Measurements from ENCODE around the gene ADCY7. TPM values are rescaled to one million over a fixed set of nuclear protein-coding genes. Genes with fewer than 3 reads are reported as not detected.

ADCY7 gene
- total and polyA plus RNA-seq, 2 of the 4 experiments (the other 2 are of a cell fraction) = 15.2 to 17.1 TPM

GRCh38 chr16:50305441-50306061 lies 39.2 kb downstream of the ADCY7 start:
- Histone ChIP-seq H3K9me3 (ENCODE audit: control insufficient read depth, insufficient read depth, low read length) (no peaks in the 10 kb centered on the region), H3K56ac (ENCODE audit: extremely low read depth, insufficient read depth, low read length) (no peak overlapping the region), H2BK15ac (ENCODE audit: low read depth, low read length) (peak overlapping the region; percentile 52; the same call in 1 of the 3 replicates), H3K79me1 (ENCODE audit: low read depth in 1 of 2, low read length in 2 of 2) (peaks cover 0 to 16% of the 10 kb centered on the region in 2 experiments; a peak in 1 of 4 replicates), H3K9ac (ENCODE audit: low read depth, low read length) (no peak overlapping the region), H3K18ac (ENCODE audit: low read depth, low read length) (no peak overlapping the region), H3K14ac (replicated peaks; ENCODE audit: low read depth, low read length) (no peak overlapping the region), H3K27ac (ENCODE audit: insufficient read depth, low read length) (no peak overlapping the region), H2AFZ (replicated peaks; ENCODE audit: low read length, poor library complexity) (peak overlapping the region; percentile 55), H2BK120ac (ENCODE audit: low read depth, low read length) (peak overlapping the region; percentile 71), H3K27me3 (ENCODE audit: control insufficient read depth, insufficient read depth, low read length) (no peaks in the 10 kb centered on the region), H3K4me3 (ENCODE audit: insufficient read depth, low read depth, low read length) (no peak overlapping the region), H4K91ac (ENCODE audit: insufficient read depth, low read depth, low read length) (peak overlapping the region; percentile 95; the same call in 1 of the 2 replicates), H3K23ac (ENCODE audit: low read depth, low read length) (no peak overlapping the region), H3K36me3 (ENCODE audit: control insufficient read depth, insufficient read depth, low read length) (no peaks in the 10 kb centered on the region), H4K5ac (ENCODE audit: low read depth, low read length) (no peak overlapping the region; the same call in 1 of the 2 replicates), H3K4me1 (ENCODE audit: control insufficient read depth, insufficient read depth, low read length) (peaks cover 48% of the 10 kb centered on the region), H2AK9ac (replicated peaks; ENCODE audit: low read depth, low read length, poor library complexity) (no peak overlapping the region), H4K20me1 (ENCODE audit: insufficient read depth, low read length) (no peaks in the 10 kb centered on the region), H3K4me2 (ENCODE audit: low read depth, low read length) (no peak overlapping the region), H2BK5ac (ENCODE audit: low read depth, low read length, poor library complexity, severe bottlenecking) (no peak overlapping the region), H2AK5ac (ENCODE audit: low read depth, low read length) (peak overlapping the region; percentile 98; the same call in 1 of the 2 replicates), H4K8ac (ENCODE audit: low read depth in 2 of 2, low read length in 2 of 2) (no peak overlapping the region), H3K9me1 (ENCODE audit: insufficient read depth, low read length) (peaks cover 30% of the 10 kb centered on the region), H2BK20ac (ENCODE audit: low read depth, low read length) (peak overlapping the region; percentile 25; the same call in 1 of the 2 replicates), H3K4ac (ENCODE audit: low read depth, low read length) (peak overlapping the region; percentile 93)
- dilution Hi-C loops (cut with HindIII; ENCODE audit: low sequenced_read_pairs, unreplicated experiment) (no loop called here), in situ Hi-C loops (cut with MboI; ENCODE audit: low sequenced_read_pairs) (no loop called here), intact Hi-C loops (cut with micrococcal nuclease) (no loop called here)
- BruUV-seq (replicated peaks) = no TSS peak
- ChIA-PET POLR2A (ENCODE audit: unreplicated experiment) (no interaction called here), CTCF (no interaction called here)
- ATAC-seq (ENCODE audit: low read depth) (no peak), DNase-seq (no peak)
- WGBS, 2 experiments (ENCODE audit: extremely low coverage in 2 of 2, insufficient read length in 1 of 2) = 84% methylated on average over 7 of the region's 21 CpGs; no CpG with 5 or more reads in 1 of the 2 experiments
- TF ChIP-seq NFE2L2 (IDR thresholded peaks at IDR 0.05; ENCODE audit: low read depth, low read length) = no peak
- TF ChIP-seq BHLHE40 (IDR thresholded peaks at IDR 0.05; ENCODE audit: low read depth, low read length) = no peak
- TF ChIP-seq MAZ (IDR thresholded peaks at IDR 0.05; ENCODE audit: borderline replicate concordance, low read depth, low read length) = no peak
- TF ChIP-seq MAFK (IDR thresholded peaks at IDR 0.05; ENCODE audit: low read depth, low read length) = no peak
- no peak for TF ChIP-seq USF2 (IDR thresholded peaks at IDR 0.05; ENCODE audit: low read depth, low read length)
- TF ChIP-seq RCOR1 (IDR thresholded peaks at IDR 0.05; ENCODE audit: insufficient replicate concordance, low read length) = no peak
- no peak for TF ChIP-seq SMC3 (IDR thresholded peaks at IDR 0.05; ENCODE audit: low read depth, low read length)
- TF ChIP-seq ELK1 (IDR thresholded peaks at IDR 0.05; ENCODE audit: borderline replicate concordance, low read depth, low read length) = no peak
- TF ChIP-seq RFX5 (IDR thresholded peaks at IDR 0.05; ENCODE audit: low read depth, low read length) = no peak
- no peak for TF ChIP-seq CHD1 (IDR thresholded peaks at IDR 0.05; ENCODE audit: low read depth, low read length)
- no peak for TF ChIP-seq RAD21 (IDR thresholded peaks at IDR 0.05; ENCODE audit: low read length)
- TF ChIP-seq CEBPB (IDR thresholded peaks at IDR 0.05; ENCODE audit: low read depth, low read length) = no peak
- TF ChIP-seq, protein P1, sequence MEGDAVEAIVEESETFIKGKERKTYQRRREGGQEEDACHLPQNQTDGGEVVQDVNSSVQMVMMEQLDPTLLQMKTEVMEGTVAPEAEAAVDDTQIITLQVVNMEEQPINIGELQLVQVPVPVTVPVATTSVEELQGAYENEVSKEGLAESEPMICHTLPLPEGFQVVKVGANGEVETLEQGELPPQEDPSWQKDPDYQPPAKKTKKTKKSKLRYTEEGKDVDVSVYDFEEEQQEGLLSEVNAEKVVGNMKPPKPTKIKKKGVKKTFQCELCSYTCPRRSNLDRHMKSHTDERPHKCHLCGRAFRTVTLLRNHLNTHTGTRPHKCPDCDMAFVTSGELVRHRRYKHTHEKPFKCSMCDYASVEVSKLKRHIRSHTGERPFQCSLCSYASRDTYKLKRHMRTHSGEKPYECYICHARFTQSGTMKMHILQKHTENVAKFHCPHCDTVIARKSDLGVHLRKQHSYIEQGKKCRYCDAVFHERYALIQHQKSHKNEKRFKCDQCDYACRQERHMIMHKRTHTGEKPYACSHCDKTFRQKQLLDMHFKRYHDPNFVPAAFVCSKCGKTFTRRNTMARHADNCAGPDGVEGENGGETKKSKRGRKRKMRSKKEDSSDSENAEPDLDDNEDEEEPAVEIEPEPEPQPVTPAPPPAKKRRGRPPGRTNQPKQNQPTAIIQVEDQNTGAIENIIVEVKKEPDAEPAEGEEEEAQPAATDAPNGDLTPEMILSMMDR (conservative IDR thresholded peaks at IDR 0.05; ENCODE audit: low read depth, low read length) = no peak
- TF ChIP-seq MXI1 (IDR thresholded peaks at IDR 0.05; ENCODE audit: borderline replicate concordance, low read depth, low read length) = no peak
- no peak for TF ChIP-seq FOS (IDR thresholded peaks at IDR 0.05; ENCODE audit: low read depth, low read length)
- no peak for TF ChIP-seq POLR2A (IDR thresholded peaks at IDR 0.05; ENCODE audit: low read depth, low read length)

Measured in IMR-90 (cell line).